OCI-M2 (cell line): ENCODE results near the gene OR2C3.
"Not testable (repeated sequence)": the region's sequence is repeated elsewhere in the genome, so short reads cannot be mapped to it uniquely, and the experiment has no call there.

ENCODE experiments used
- DNase-seq: peaks from one replicate; lab custom pipeline; 2025; ENCODE audit not compliant: unreplicated experiment; lab: John Stamatoyannopoulos, UW

The OR2C3 gene

DNA sequence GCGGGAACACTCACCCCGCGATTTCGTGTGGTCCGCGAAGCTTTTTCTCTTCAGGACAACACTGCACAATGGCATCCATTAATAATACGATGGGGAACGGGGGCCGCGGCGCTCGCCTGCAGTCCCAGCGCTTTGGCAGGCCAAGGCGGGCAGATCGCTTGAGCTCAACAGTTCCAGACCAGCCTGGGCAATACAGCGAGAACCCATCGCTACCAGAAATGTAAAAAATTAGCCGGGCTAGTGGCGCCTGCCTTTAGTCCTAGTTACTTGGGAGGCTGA, 17.7 kb downstream of the OR2C3 start:
- DNase-seq, result no peak

DNA sequence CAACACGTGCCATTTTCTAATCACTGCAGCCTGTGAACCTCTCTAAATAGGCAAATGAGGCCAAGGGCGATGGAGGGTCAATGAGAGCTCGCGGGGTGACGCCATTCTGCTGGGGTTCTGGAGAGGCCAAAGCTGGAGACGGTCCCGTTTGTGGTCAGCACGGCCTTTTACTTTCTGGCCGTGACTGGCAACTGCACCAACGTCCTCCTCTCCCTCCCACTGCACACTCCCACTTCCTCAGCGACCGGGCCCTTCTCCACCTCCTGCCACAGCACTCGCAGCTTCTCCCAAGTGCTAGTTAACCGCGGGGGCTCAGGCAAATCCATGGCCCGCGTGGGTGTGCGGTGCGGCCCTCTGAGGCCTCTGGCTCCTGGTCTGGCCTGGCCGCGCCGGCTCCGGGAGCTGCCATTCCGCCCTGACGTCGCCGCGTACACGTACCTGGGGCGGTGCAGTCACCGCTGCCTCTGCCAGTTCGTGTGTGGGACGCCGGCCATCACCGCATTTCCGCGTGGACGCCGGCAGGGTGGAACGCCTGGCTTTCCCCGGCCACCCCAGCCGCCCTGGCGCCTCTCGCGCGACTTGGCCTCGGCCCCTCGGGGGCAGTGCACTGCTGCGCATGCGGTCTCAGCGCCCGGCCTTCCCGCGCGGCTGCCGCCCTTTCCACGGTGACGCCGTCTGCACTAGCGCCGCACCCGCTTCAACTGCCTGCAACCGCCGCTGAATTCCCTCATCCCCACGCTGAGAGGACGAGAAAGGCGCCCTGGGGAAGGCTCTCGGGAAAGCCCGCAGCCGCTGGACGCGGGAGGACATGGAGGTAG, 18.2 kb downstream of the OR2C3 start:
- no peak for DNase-seq

DNA sequence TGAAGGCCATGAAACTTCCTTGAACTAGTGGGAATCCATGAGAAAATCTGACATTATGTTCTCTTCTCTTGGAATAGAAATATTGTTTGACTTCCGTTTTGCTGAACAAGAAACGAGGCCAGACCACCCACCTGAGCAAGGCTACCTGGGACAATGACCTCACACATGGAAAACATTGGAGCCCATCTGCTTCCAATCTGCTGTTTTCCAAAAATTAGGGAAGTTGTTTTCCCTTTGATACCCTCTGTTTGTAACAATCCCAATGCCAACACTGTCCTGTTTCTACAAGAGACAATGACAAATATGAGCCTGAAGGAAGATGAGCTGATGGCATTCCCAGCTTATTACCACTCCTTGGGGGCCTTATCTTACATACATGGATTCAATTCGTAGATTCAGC, 29.4 kb downstream of the OR2C3 start:
- no peak for DNase-seq

DNA sequence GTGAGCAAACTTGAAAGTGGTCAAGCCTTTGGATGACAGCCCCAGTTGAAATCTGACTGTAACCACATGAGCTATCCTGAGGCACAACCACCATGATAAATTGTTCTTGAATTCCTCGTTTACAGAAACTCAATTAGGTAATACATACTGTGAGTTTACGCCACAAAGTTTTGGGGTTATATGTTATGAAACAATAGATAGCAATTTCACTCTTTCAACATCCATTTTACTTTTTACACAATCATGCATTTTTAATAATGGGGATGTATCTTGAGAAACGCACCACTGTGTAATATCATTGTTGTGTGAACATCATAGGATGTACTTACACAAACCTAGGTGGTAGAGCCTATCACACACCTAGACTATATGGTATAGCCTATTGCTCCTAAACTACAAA, 35.4 kb downstream of the OR2C3 start:
- no peak for DNase-seq

DNA sequence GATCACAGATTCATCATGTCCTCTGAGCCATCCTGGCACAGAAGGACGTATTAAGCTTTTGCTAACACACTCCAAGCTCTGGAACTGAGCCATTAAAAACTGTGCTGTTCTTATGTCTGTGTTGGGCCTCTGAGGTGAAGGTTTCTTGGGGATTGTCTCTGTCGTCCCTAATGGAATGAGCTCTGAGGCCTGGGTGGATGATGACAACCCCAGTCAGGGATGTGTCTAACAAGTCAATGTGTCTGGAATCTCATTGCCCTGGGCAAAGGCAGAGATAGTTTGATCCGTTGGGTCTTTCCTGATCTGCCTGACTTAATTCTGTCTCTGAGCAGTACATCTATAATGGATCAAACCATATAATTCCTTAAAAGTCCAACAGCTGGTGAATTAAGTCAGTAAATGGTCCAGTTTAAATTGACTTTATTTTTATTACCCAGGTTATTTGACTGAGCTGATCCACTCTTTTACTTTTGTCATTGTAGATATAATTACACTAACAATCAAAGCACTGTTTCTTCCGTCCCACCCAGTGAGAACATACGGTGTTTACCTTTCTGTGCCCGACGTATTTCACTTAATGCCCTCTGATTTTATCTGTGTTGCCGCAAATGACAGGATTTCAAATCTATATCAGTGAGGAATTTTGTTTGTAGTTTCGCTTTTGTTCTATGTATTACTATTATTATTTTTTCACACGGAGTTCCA, 39.5 kb downstream of the OR2C3 start:
- no peak for DNase-seq

DNA sequence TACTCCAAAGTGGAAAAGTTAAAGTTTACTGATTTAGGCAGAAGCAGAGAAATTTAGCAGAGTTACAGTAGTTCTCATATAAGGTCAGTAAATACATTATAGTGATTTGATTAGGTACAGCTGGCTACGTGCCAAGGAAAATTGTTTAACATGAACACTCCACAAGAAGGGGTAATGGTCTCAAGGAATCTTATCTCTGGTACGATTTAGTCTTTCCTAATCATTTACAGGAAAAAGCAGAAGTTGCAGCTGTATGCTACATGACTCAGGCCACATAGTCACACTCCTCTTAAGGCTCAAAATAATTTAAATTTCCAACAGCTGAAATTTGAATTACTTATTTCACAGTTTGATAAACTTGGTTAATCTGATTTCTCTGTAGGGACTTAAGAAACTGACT, 41.5 kb downstream of the OR2C3 start:
- no peak for DNase-seq

DNA sequence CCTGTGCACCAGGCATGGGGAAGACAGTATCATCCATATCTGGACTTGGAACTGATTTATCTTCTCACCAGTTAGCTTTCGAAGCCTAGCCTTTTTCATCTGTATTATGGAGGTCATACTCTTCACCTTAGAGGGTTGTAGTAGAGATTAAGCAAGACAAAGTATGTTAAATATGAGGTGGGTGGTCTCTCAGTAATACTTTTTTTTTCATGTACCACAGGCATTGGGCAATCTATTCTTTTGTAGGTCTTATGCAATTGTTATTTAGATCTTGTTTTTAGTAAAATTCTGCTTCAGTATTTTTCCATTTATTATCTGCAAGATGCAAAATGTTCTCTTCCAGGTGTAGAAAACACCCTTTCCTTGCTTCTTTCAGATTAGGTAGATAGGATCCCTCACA, 43.1 kb downstream of the OR2C3 start:
- DNase-seq, result no peak

DNA sequence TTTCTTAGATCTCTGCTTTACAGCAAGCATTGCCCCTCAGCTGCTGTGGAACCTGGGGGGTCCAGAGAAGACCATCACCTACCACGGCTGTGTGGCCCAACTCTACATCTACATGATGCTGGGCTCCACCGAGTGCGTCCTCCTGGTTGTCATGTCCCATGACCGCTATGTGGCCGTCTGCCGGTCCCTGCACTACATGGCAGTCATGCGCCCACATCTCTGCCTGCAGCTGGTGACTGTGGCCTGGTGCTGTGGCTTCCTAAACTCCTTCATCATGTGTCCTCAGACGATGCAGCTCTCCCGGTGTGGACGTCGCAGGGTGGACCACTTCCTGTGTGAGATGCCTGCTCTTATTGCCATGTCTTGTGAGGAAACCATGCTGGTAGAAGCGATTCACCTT, 44.9 kb downstream of the OR2C3 start:
- no peak for DNase-seq

DNA sequence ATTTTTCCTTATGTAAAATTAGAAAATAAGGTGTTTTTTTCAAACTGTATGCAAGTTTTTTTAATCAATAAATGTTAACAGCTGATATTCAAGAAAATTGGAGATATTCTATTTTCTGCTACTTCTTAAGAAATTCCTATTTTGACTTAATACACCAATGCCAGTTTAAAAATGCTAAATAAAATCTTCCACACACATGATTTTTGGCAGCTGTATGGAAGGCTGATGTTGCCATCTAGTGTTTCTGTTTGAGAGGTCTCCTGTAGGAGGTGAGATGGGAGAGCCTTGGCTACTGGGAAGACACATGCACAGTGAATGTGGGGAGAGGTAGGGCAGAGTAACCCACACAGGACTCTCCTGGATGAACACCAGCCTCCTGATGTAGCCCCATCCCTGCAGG, 49.2 kb downstream of the OR2C3 start:
- DNase-seq, result no peak

DNA sequence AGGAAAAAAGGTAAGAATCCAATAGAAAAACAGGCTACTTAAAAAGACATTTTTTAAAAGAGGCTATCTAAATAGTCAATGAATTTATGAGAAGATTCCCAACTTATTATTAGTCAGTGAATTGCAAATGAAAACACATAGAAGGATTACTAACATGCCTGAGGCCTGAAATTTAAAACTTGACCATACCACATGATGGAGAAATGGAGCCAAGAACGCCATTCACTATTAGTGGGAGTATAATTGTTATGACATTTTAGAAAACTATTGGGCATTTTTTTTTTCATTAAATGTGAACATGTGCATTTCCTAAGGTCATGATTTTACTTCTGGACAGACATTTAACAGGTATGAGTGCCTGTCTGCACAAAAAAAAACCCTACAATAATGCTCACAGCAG, 53.5 kb downstream of the OR2C3 start:
- DNase-seq, result no peak

DNA sequence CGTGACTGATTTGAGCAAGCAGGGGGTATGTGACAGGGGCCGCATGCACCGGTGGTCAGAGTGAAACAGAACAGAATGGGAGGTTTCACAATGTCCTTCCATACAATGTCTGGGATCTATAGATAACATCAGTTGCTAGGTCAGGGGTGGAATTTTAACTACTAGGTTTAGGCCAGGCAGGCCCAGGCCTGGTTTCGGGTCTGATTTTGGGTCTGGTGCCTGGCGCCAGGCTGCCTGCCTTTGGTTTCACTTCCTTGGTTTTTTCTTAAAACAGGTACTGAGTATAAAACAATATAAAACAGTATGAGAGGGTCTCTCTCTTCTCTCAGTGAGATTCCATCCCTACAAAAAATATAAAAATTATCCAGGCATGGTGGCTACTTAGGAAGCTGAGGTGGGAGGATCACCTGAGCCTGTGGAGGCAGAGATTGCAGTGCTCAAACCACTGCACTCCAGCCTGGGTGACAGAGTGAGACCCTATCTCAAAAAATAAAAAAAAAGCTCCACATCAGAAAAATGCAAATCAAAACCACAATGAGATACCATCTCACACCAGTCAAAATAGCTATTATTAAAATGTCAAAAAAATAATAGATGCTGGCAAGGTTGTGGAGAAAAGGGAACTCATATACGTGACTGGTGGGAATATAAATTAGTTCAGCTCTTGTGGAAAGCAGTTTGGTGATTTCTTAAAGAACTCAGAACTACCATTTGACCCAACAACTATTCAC, 59.7 kb downstream of the OR2C3 start:
- DNase-seq, result not testable (repeated sequence)

DNA sequence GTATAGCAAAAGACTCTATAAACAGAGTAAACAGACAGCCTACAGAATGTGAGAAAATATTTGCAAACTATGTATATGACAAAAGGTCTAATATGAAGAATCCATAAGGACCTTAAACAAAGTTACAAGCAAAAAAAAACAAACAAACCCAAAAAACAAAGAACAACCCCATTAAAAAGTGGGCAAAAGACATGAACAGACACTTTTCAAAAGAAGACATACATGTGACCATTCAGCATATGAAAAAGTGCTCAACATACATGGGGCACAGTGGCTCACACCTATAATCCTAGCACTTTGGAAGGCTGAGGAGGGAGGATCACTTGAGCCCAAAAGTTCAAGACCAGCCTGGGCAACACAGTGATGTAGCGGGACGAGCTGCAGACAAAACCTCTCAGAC, 60.4 kb downstream of the OR2C3 start:
- no peak for DNase-seq
